OCI-M2 (cell line): ENCODE measurements around the gene FAM184A.

ENCODE experiments used
- DNase-seq: peaks from one replicate; lab custom pipeline; 2025; ENCODE audit not compliant: unreplicated experiment; lab: John Stamatoyannopoulos, UW

Gene FAM184A

DNA sequence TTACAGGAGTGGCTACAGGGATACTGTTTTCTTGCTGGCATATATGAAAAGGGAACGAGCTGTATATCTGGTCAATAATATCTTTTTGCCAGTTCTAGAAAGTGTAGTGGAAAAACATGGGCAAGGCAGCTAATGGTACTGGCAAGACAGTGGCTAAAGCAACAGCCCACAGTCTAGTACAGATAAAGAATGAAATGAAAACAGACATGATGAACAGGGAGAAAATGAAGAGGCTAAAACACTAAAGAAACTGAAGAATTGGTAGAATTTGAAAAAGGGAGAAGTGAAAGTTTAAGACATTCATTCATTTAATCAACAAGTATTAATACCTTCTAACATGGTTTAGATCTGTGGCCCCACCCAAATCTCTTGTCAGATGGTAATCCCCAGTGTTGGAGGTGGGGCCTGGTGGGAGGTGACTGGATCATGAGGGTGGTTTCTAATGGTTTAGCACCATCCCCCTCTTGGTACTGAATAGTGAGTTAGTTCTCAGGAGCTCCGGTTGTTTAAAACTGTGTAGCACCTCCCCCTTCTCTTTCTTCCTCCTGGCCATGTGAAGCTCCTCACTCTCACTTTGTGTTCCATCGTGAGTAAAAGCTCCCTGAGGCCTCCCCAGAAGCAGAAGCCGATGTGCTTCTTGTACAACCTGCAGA, 18.1 kb downstream of the FAM184A start:
- DNase-seq, result no peak

DNA sequence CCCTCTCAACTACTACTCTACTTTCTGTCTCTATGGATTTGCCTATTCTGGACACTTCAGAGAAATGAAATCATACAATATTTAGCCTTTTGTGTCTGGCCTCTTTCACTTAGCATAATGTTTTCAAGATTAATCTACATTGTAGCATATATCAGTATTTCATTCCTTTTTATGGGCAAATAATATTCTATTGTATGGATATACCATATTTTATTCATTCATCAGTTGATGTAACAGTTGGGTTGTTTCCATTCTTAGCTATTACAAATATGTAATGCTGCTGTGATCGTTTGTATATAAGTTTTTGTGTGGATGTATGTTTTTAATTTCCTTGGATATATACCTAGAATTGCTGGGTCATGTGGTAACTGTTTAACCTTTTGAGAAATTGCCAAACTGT, 23.4 kb downstream of the FAM184A start:
- DNase-seq, result no peak

DNA sequence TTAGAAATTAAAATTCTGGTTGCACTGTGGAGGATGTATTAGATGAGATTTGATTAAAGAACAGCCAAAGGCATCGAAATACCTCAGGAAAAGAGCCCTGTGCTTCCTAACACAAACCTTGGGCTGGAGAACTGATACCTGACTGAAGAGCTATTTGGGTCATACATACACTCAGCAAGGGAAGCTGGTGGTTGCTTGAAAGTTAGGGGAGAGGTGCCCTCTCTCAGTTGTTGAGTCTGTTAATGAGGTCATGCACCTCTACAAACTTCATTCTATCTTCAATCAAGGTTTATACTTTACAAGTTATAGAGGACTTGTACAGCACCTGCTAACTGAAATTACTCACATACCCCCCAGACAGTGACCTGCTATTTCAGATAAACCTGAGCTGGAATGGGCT, 25.5 kb downstream of the FAM184A start:
- DNase-seq, result no peak

DNA sequence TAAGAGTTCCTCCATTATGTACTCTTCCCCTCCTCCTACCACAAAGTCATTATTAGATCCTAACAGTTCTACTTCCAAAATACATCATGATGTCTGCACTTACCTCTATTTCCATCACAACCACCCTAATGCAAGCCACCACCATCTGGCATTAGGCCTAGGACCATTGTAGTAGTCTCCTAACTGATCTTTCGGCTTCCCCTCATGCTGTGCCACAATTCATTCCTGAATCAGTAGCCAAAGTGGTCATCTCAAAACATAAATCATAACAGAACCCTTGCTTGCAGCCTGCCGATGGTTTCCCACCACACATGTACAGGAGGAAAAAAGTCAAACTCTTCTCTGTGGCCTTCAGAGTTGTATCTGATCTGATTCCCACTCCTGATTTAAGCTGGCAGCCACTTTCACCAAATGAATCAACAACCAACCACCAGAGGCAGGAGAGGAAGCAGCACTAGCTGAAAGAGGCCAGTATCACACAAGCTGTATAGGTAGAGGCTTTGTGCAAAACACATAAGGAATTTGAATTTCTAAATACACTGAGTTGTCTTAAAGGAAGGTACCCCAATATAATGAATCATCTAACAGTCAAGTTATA, 26.1 kb downstream of the FAM184A start:
- DNase-seq, result no peak

DNA sequence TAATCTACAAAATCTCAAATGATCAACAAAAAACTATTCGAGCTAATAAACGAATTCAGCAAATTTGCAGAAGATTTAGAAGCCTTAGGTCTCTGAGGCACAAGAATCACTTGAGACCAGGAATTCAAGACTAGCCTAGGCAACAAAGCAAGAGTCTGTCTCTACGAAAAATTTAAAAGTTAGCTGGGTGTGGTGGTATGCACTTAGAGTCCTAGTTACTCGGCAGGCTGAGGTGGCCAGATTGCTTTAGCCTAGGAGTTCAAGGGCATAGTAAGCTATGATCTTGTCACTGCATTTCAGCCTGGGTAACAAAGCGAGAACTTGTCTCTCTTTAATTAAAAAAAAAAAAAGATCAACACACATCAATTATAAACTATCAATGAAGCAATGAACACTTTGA, 34.2 kb downstream of the FAM184A start:
- DNase-seq, result no peak

DNA sequence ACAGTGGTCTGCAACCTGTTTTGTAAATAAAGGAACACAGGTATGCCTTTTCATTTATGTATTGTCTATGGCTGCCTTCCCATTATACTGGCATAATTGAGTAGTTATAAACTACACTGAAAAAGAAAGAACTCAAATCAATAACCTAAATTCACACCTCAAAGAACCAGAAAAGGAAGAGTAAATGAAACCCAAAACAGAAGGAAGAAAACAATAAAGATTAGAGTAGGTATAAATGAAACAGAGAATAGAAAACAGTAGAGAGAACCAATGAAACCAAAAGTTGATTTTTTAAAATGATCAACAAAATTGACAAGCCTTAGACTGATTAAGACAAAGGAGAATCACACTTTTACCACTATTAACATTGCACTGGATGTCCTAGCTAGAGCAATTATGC, 34.7 kb downstream of the FAM184A start:
- DNase-seq, result no peak

DNA sequence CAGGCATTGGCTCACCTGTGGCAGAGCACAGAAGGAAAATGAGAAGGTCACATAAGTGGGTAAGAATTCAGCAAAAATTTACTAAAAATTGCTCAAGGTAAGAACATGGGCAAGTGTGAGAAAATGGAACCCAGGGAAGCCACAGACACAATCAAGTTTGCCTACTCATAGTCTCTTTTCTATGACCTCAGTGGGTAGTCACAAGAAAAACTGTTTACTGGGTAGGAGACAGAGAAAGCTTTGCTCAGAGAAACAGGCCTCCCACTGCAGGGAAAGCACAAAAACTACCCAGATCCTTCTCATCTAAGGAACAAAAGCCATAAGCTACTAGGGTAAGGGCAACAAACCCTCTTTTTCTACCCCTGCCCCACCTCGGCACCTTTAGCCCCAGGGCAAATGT, 35.2 kb downstream of the FAM184A start:
- DNase-seq, result no peak

DNA sequence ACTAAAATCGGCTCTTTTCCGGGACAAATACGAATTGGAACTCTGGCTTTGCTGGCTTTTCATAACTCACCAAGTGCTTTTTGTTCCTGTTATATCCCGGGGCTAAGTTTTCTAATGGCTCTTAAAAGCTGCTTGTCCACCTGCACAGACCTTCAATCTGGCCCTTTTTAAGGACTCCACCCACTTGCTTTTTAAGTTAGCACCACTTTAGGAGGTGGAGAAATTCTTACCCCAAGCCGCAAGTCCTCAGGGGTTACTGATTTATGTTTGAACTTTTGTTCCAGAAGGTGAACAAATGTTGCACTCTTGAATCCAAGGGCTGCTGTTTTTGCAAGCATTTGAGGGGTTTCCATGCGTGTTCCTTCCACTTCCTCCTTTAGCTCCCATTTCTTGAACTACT, 37.8 kb downstream of the FAM184A start:
- no peak for DNase-seq

DNA sequence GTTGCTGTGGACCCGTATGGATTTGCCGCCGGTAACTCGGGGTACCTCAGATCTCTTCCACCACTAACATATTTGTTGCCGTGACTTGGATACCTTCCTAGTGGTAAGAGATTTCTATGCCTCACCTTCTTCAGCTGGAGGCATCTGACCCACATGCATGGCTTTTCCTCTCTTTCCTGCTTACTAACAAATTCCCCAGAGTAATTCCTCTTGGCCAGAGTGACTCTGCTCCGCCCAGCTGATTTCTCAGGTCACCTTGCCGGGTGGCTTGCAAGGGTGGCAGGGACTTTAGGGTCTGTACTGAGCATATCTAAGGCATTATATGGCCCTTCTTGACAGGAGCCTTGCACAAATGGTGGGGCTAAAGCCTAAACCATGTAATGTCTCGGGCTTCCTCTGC, 38.2 kb downstream of the FAM184A start:
- no peak for DNase-seq

DNA sequence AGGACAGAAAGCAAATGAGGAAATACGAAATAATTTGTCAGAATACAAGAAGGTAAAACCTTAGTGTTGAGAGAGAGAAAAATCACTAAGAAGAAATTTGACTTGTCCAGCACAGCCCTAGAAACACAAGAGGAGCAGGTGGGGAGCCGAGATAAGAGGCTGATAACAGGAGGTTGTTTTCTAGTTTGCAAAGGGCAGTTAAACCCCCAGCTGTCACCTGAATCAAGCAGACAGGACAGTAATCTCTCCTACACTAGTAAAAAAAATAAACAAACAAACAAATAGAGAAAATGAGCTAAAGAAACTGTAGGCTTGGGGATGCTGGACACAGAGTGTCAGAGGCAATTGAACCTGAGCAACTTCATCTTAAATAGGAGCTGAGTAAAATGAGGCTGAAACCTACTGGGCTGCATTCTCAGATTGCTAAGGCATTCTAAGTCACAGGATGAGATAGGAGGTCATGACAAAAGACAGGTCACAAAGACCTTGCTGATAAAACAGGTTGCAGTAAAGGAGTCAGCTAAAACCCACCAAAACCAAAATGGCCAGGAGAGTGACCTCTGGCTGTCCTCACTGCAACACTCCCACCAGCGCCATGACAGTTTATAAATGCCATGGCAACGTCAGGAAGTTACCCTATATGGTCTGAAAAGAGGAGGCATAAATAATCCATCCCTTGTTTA, 40.4 kb downstream of the FAM184A start:
- DNase-seq, result no peak

DNA sequence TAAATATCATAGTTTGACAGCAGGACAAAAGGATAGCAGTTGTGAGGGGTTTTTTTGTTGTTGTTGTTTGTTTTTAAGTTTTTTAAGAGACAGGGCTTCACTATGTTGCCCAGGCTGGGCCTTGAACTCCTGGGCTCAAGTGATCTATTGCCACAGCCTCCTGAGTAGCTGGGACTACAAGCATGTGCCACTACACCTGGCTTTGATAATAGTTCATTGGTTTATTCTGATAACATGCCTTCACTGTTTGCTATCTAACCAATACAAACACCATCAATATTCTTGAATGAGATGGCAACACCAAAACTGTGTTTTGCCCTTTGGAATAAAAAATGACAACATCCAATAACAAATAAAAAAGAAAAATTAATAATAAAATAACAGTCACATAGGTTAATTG, 41.2 kb downstream of the FAM184A start:
- no peak for DNase-seq

DNA sequence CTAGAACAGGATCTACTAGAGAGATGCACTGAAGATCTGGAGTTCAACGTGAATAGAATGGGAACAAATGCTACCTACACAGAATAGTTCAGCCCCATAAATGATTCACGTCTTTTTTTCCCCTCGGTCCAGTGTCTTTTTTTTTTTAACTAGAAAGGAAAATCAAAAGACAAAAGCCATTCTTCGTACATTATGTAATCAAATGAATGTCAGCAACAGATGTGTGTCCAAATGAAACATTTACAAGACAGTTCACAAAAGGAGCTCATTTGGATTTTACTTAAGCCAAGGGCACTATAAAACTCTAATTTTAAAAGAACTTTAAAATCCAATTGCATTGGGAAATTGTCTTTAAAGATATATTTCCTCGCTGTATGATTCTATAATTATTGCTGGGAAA, 42.4 kb downstream of the FAM184A start:
- DNase-seq, result no peak

DNA sequence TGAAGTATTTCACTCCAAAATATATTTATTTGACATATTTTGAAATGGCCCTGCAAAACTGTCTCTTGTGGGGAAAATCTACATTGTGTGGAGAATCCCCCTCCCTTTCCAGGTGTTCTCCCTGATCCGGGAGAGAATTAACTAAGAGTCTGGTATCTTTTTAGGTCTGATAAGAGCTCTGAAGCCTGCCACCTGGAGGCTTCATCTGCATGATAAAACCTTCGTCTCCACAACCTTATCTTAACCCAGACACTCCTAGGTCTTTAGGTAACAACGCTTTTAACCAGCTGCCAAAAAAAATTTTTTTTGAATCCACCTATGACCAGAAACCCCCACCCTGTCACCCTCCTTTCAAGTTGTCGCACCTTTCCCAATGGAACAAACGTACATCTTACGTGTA, 43.0 kb downstream of the FAM184A start:
- no peak for DNase-seq

DNA sequence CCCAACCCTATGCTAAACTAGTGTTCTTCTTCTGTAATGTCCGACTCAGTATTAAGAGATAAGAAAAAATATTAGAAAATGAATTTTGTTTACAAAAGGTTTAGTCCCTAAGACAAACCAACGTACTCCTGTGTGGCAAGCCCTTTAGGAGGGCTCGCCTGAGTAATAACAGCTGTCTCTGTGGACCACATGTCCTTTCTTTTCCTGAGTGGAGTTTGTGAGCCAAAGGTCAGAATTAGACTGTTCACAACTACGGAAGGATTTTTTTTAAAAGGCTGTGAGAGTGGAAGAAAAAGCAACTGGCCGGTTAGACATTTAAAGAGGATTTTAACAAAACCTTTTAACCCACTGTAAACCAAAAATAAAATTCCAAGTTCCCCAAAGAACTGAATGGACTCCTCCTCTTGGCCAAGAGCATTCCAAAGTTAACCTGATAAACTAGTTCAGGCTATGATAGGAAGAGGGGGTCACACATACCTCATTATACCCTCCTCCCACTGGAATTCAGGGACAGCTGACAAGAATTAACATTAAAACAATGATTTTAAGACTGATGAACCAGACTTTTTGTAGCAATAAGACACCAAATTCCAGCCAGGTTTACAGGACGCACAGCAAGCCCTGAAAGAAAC, 43.5 kb downstream of the FAM184A start:
- DNase-seq, result no peak

DNA sequence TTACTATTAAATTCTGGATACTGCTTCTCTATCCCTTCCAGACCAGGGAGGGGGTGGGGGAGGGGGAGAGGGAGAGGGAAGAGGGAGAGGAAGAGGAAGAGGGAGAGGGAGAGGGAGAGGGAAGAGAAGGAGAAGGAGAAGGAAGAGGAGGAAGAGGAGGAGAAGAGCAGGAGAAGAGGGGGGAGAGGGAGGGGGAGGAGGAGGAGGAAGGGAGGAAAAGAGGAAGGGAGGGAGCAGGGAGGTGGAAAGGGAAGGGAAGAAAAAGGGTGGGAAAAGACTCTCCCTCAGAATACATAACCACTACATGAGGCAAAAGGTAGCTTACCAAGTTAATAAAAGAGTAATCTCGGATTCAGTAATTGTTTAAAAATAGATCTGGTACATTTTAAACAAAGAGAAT, 46.0 kb downstream of the FAM184A start:
- DNase-seq, result no peak

DNA sequence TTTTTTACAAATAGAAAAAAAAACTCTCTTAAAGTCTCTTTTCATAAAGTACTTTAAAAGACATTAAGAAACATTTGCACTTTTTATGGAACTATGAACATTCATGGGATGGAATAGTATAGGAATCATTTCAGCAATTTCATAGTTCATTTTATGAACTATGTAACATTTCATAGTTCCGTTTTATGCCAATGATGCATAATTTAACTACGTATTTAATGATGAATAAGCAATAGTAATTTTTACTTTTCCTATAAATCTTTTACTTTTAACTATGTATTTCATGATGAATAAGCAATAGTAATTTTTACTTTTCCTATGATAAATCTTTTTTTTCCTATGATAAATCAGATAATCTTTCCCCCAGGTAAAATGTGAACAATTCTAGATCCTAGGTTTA, 47.7 kb downstream of the FAM184A start:
- DNase-seq, result no peak

DNA sequence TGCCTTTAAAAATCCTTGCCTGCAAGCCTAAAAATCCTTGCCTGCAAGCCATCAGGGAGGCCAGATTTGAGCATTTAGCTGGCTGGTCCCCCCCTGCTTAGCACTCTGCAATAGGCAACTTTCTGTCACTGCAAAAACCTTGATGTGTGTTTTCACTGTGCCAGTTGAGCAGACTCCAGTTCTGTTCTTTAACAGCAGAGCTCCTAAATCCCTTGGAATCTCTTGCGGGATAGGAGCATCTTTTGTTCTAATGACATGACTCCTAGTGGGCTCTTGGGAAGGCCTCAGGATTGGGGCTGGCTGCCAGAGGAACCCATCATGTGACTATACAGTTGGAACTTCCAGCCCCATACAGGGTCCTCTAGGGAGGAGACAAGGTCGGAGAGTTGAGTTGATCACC, 50.4 kb downstream of the FAM184A start:
- no peak for DNase-seq

DNA sequence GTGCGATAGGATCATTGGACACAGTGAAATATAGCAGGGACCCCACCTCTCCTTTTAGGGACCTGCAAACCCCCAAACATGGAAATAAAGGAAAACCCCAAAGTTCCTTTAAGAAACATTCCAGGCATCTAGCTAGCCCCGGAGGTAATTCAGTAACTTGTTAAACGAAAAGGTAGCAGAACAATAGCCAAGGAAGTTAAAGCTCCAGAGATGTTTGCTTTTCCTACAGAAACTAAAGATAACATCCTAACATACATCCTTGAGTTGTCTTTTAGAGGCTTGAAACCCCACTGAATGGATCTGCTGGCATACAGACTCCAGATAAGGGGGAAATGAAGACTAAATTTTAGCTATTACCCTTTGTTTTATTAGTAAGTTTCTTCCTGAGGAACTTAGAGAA, 51.0 kb downstream of the FAM184A start:
- DNase-seq, result no peak

DNA sequence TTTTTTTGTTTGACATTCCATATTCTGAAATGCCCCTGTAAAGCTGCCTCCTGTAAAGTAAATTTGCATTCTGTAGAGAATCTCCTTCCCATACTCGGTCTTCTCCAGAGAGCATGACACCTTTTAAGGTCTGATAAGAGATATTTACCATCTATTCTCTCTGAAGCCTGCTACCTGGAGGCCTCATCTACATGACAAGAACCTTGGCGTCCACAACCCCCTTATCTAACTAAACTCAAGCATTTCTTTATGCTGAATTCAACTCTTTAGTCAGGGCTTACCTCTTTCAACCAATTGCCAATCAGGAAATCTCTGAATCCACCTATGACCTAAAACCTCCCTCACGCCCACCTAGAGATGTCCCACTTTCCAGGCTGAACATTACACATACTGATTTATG, 51.6 kb downstream of the FAM184A start:
- DNase-seq, result no peak

DNA sequence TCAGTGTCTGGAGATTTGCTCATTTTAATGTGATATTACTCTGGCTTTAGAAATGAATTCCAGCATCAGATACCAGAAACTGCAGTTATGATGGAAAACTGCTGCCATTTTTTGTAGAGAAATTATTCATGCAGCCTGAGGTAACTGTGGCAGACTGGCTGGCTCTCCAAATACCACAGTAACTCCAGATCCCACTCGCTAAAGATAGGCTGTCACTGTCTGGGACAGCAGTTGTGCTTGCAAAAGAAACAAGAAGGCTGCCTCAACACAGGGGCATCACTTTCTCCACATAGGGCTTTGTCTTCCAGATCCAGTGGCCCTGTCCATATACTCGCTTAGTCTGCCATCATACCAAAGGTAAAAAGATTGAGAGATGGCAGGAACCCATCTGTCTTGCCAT, 52.7 kb downstream of the FAM184A start:
- DNase-seq, result no peak

DNA sequence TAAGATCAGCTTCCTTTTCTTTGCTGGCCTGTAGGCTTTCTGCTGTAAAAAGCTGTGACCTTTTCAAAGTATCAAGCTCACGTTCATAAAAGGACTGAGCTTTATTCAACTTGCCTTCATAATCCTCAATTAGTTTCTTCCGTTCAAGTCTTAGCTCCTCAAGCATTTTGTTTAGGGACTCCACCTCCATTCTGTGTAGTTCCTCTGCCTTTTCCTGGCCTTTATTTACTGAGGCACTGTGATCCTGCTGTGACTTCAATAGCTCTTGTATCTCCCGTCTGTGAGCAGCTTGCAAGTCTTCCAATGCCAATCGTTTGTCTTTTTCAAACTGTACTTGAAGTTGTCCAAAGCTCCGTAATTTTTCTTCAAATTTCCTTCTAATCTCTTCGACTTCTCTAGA, 54.4 kb downstream of the FAM184A start:
- DNase-seq, result no peak

DNA sequence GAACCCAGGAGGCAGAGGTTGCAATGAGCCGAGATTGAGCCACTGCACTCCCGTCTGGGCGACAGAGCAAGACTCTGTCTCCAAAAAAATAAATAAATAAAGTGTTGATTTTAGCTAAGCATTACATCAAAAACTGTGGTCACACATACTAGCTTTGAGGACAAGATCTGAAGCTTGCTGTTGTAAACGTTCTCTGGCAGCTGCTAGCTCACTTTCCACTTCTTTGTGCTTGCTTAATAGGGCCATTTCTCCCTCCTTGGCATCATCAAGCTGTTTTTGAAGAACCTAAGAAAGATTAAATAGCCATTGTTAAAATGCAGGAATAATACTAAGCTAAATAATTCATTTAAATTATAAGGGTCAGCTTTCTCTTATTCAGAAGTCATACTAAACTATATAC, 55.7 kb downstream of the FAM184A start:
- no peak for DNase-seq
